Liver (tissue), 9 donors: ENCODE data around the gene AKNAD1. TPM values are rescaled to one million over a fixed set of nuclear protein-coding genes. Genes with fewer than 3 reads are reported as not detected.

Experiments used
- DNase-seq: peaks from one replicate; pipeline ENCODE4 v3.0.0-alpha.2; 2017; ENCODE audit warnings: low spot score
- H3K27ac ChIP-seq, 2 donors: one replicate each; pipeline ENCODE4 v1.7.0; 2013; ENCODE audit warnings: inconsistent platforms in 2 of 2, low read length in 2 of 2, control low read depth in 1 of 2, low read depth in 1 of 2, mild to moderate bottlenecking in 1 of 2
- H3K27me3 ChIP-seq, 4 donors: one replicate each; pipeline versions ENCODE4 v1.6.1 to v1.7.0; 2013; ENCODE audit warnings: low read length in 3 of 4, inconsistent platforms in 1 of 4, mild to moderate bottlenecking in 1 of 4, moderate library complexity in 1 of 4; ENCODE audit not compliant: control insufficient read depth in 4 of 4, insufficient read depth in 4 of 4
- H3K36me3 ChIP-seq, 4 donors: one replicate each; pipeline versions ENCODE4 v1.6.1 to v1.7.0; 2013; ENCODE audit warnings: low read length in 3 of 4, mild to moderate bottlenecking in 3 of 4, low read depth in 1 of 4, moderate library complexity in 1 of 4; ENCODE audit not compliant: control insufficient read depth in 4 of 4, insufficient read depth in 3 of 4
- H3K4me1 ChIP-seq, 4 donors: one replicate each; pipeline versions ENCODE4 v1.6.1 to v1.7.0; 2013; ENCODE audit warnings: low read length in 3 of 4, mild to moderate bottlenecking in 3 of 4, moderate library complexity in 1 of 4; ENCODE audit not compliant: control insufficient read depth in 4 of 4, insufficient read depth in 4 of 4
- H3K4me3 ChIP-seq, 3 donors: one replicate each; pipeline versions ENCODE4 v1.6.1 to v1.7.0; 2013; ENCODE audit warnings: low read length in 3 of 3, control low read depth in 1 of 3, low read depth in 1 of 3, mild to moderate bottlenecking in 1 of 3
- H3K9ac ChIP-seq, 2 donors: one replicate each; pipeline ENCODE4 v1.7.0; 2013; ENCODE audit warnings: low read length in 2 of 2, mild to moderate bottlenecking in 2 of 2, moderate library complexity in 2 of 2, control low read depth in 1 of 2, low read depth in 1 of 2
- H3K9me3 ChIP-seq, 4 donors: one replicate each; pipeline versions ENCODE4 v1.6.1 to v1.7.0; 2013; ENCODE audit warnings: low read length in 3 of 4; ENCODE audit not compliant: control insufficient read depth in 4 of 4
- ATF3 ChIP-seq: IDR thresholded peaks from 2 replicates; pipeline ENCODE4 v1.6.1; 2016; ENCODE audit warnings: antibody characterized with exemption
- CTCF ChIP-seq: fragments of 150-350 bp; IDR thresholded peaks from 2 replicates; pipeline ENCODE4 v1.5.1; 2017; ENCODE audit warnings: improper control_type of control experiment, low read depth, low read length; ENCODE audit not compliant: missing input control
- EGR1 ChIP-seq, 2 donors: IDR thresholded peaks; 2 replicates each; pipeline ENCODE4 v1.6.1; 2016 to 2018; ENCODE audit warnings: antibody characterized with exemption in 2 of 2, low read depth in 2 of 2
- FOXA1 ChIP-seq: IDR thresholded peaks from 2 replicates; pipeline ENCODE4 v1.6.1; 2016; ENCODE audit warnings: antibody characterized with exemption
- FOXA2 ChIP-seq: IDR thresholded peaks from 2 replicates; pipeline ENCODE4 v1.6.1; 2016; ENCODE audit warnings: antibody characterized with exemption
- GABPA ChIP-seq, 2 donors: IDR thresholded peaks in 1 of 2; conservative IDR thresholded peaks in 1 of 2; 2 replicates each; pipeline ENCODE4 v1.6.1; 2016; ENCODE audit warnings: antibody characterized with exemption in 2 of 2, mild to moderate bottlenecking in 1 of 2, moderate library complexity in 1 of 2
- HNF4A ChIP-seq, 2 donors: conservative IDR thresholded peaks; 2 replicates each; pipeline ENCODE4 v1.6.1; 2016; ENCODE audit warnings: antibody characterized with exemption in 2 of 2, mild to moderate bottlenecking in 2 of 2
- HNF4G ChIP-seq: IDR thresholded peaks from 2 replicates; pipeline ENCODE4 v1.6.1; 2016; ENCODE audit warnings: antibody characterized with exemption
- JUND ChIP-seq, 2 donors: IDR thresholded peaks; 2 replicates each; pipeline ENCODE4 v1.6.1; 2016; ENCODE audit warnings: antibody characterized with exemption in 2 of 2
- NR2F2 ChIP-seq: IDR thresholded peaks from 2 replicates; pipeline ENCODE4 v1.6.1; 2016; ENCODE audit warnings: antibody characterized with exemption
- RAD21 ChIP-seq, 2 donors: IDR thresholded peaks; 2 replicates each; pipeline ENCODE4 v1.6.1; 2016; ENCODE audit warnings: antibody characterized with exemption in 2 of 2, mild to moderate bottlenecking in 2 of 2
- RXRA ChIP-seq, 2 donors: IDR thresholded peaks; 2 replicates each; pipeline ENCODE4 v1.6.1; 2017 to 2018; ENCODE audit warnings: antibody characterized with exemption in 2 of 2, mild to moderate bottlenecking in 1 of 2
- SP1 ChIP-seq: IDR thresholded peaks from 2 replicates; pipeline ENCODE4 v1.6.1; 2018; ENCODE audit warnings: antibody characterized with exemption, mild to moderate bottlenecking
- TAF1 ChIP-seq: conservative IDR thresholded peaks from 2 replicates; pipeline ENCODE4 v1.6.1; 2016; ENCODE audit warnings: antibody characterized with exemption, mild to moderate bottlenecking
- YY1 ChIP-seq: IDR thresholded peaks from 2 replicates; pipeline ENCODE4 v1.6.1; 2016; ENCODE audit warnings: antibody characterized with exemption, mild to moderate bottlenecking
- whole genome bisulfite sequencing: extraction: QIAGEN DNeasy Blood & Tissue Kit; methylation state at CpG from one replicate; pipeline ENCODE4 v1.1.7; 2013; 5-methylcytosine and 5-hydroxymethylcytosine counted together
- polyA plus RNA-seq, 2 donors: library from polyadenylated mRNA; stranded (reverse) in 1 of 2; unstranded in 1 of 2; fragments of 200-250 nt in 1 of 2; fragments of >200 nt in 1 of 2; fragmentation: Nextera tagmentation in 1 of 2; extraction: Ambion mirVana in 1 of 2; gene quantifications; one replicate each; pipeline versions ENCODE4 v1.2.1 to v1.2.3, GENCODE V29; 2013 to 2015
- total RNA-seq, 2 donors: library from RNA; depleted of rRNA; stranded (reverse); fragments of >200 nt; gene quantifications; one replicate each; pipeline ENCODE4 v1.2.3, GENCODE V29; 2014
- TF ChIP-seq, protein P1 (sequence below): IDR thresholded peaks from 2 replicates; pipeline ENCODE4 v1.6.1; 2016; ENCODE audit warnings: antibody characterized with exemption
- TF ChIP-seq, protein P2 (sequence below): IDR thresholded peaks from 2 replicates; pipeline ENCODE4 v1.6.1; 2016; ENCODE audit warnings: antibody characterized with exemption, mild to moderate bottlenecking
- TF ChIP-seq, protein P3 (sequence below): IDR thresholded peaks from 2 replicates; pipeline ENCODE4 v1.6.1; 2016; ENCODE audit warnings: antibody characterized with exemption
- donor health status: healthy.
- donor health status: healthy.
- donor health status: healthy.
- donor health status: healthy.
- donor health status: healthy.

Gene AKNAD1
- total and polyA plus RNA-seq, 4 donors, result not detected

DNA sequence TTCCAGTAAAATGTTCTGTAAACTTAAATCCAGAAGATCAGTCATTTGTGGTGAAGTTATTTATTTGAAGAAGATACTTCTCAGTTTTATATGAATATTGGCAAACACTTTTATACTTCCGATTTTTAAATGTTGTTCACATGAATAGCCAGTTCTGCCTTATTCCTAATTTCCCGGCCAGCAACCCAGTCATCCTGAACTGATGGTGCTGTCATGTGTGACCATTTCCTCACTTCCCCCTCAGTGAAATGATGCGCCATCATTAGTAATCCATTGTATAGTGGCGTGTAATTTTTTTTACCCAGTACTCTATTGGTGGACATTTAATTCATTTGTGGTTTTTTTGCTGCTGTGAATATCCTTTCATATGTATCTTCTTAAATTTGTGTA lies 36.2 kb upstream of the AKNAD1 start:
- no peaks in the 10 kb centered on the region for H3K36me3 ChIP-seq
- TF ChIP-seq GABPA (IDR thresholded peaks at IDR 0.05 in 1 of 2, conservative IDR thresholded peaks at IDR 0.05 in 1 of 2) (no peak), EGR1 (IDR thresholded peaks at IDR 0.05; ENCODE audit: low read depth in 2 of 2) (no peak), YY1 (no peak), CTCF (no peak), NR2F2 (no peak), ATF3 (no peak), RXRA (IDR thresholded peaks at IDR 0.05) (no peak), TAF1 (no peak), JUND (IDR thresholded peaks at IDR 0.05) (no peak), HNF4A (conservative IDR thresholded peaks at IDR 0.05) (no peak), HNF4G (no peak), SP1 (no peak)
- TF ChIP-seq, protein P1, sequence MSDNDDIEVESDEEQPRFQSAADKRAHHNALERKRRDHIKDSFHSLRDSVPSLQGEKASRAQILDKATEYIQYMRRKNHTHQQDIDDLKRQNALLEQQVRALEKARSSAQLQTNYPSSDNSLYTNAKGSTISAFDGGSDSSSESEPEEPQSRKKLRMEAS, result no peak
- TF ChIP-seq, protein P2, sequence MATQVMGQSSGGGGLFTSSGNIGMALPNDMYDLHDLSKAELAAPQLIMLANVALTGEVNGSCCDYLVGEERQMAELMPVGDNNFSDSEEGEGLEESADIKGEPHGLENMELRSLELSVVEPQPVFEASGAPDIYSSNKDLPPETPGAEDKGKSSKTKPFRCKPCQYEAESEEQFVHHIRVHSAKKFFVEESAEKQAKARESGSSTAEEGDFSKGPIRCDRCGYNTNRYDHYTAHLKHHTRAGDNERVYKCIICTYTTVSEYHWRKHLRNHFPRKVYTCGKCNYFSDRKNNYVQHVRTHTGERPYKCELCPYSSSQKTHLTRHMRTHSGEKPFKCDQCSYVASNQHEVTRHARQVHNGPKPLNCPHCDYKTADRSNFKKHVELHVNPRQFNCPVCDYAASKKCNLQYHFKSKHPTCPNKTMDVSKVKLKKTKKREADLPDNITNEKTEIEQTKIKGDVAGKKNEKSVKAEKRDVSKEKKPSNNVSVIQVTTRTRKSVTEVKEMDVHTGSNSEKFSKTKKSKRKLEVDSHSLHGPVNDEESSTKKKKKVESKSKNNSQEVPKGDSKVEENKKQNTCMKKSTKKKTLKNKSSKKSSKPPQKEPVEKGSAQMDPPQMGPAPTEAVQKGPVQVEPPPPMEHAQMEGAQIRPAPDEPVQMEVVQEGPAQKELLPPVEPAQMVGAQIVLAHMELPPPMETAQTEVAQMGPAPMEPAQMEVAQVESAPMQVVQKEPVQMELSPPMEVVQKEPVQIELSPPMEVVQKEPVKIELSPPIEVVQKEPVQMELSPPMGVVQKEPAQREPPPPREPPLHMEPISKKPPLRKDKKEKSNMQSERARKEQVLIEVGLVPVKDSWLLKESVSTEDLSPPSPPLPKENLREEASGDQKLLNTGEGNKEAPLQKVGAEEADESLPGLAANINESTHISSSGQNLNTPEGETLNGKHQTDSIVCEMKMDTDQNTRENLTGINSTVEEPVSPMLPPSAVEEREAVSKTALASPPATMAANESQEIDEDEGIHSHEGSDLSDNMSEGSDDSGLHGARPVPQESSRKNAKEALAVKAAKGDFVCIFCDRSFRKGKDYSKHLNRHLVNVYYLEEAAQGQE, result no peak
- no peak overlapping the region for H3K4me3 ChIP-seq
- WGBS, result 94% methylated on average over 4 of the region's 4 CpGs
- no peaks in the 10 kb centered on the region for H3K27me3 ChIP-seq
- DNase-seq, result no peak
- no peaks in the 10 kb centered on the region for H3K4me1 ChIP-seq
- H3K9me3 ChIP-seq, result no peaks in the 10 kb centered on the region
- H3K9ac ChIP-seq, result no peak overlapping the region
- no peak overlapping the region for H3K27ac ChIP-seq

GRCh38 chr1:108892356-108893140 lies 35.7 kb upstream of the AKNAD1 start:
- Histone ChIP-seq H3K9me3 (no peaks in the 10 kb centered on the region), H3K4me1 (no peaks in the 10 kb centered on the region), H3K36me3 (no peaks in the 10 kb centered on the region), H3K4me3 (no peak overlapping the region), H3K9ac (no peak overlapping the region), H3K27ac (no peak overlapping the region), H3K27me3 (no peaks in the 10 kb centered on the region)
- WGBS, result 83% methylated on average over 3 of the region's 3 CpGs
- DNase-seq, result no peak
- TF ChIP-seq HNF4G (no peak), EGR1 (IDR thresholded peaks at IDR 0.05; ENCODE audit: low read depth in 2 of 2) (no peak), ATF3 (no peak), GABPA (IDR thresholded peaks at IDR 0.05 in 1 of 2, conservative IDR thresholded peaks at IDR 0.05 in 1 of 2) (no peak), FOXA2 (no peak), RXRA (IDR thresholded peaks at IDR 0.05) (no peak), CTCF (no peak), RAD21 (IDR thresholded peaks at IDR 0.05) (no peak), FOXA1 (no peak), HNF4A (conservative IDR thresholded peaks at IDR 0.05) (no peak)
- TF ChIP-seq, protein P3, sequence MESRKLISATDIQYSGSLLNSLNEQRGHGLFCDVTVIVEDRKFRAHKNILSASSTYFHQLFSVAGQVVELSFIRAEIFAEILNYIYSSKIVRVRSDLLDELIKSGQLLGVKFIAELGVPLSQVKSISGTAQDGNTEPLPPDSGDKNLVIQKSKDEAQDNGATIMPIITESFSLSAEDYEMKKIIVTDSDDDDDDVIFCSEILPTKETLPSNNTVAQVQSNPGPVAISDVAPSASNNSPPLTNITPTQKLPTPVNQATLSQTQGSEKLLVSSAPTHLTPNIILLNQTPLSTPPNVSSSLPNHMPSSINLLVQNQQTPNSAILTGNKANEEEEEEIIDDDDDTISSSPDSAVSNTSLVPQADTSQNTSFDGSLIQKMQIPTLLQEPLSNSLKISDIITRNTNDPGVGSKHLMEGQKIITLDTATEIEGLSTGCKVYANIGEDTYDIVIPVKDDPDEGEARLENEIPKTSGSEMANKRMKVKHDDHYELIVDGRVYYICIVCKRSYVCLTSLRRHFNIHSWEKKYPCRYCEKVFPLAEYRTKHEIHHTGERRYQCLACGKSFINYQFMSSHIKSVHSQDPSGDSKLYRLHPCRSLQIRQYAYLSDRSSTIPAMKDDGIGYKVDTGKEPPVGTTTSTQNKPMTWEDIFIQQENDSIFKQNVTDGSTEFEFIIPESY, result no peak
- TF ChIP-seq, protein P1, result no peak
